Endothelial cell of umbilical vein (primary cell): Measurements from ENCODE around the gene CEP350. TPM values are rescaled to one million over a fixed set of nuclear protein-coding genes. Genes with fewer than 3 reads are reported as not detected.

ENCODE experiments used
- BruUV-seq: library from RNA; stranded (reverse); fragments of 400-500 nt; replicated peaks from 2 replicates; lab custom pipeline; 2021; lab: Mats Ljungman, UMichigan
- CTCF ChIA-PET: fragments of 300-600, 350-600 bp; sonication (Branson Sonifier 250); formaldehyde crosslinking; loops from one replicate; lab custom pipeline; 2021; ENCODE audit warnings: antibody characterized with exemption, inconsistent platforms; lab: Charles Lee
- POLR2A ChIA-PET: fragments of 300-600, 350-600 bp; sonication (Branson Sonifier 250); formaldehyde crosslinking; loops from one replicate; lab custom pipeline; 2021; ENCODE audit warnings: antibody characterized with exemption, inconsistent platforms; lab: Charles Lee
- DNase-seq: peaks from one replicate; pipeline ENCODE4 v3.0.0-alpha.2; 2011; ENCODE audit warnings: low read depth, low spot score
- FAIRE-seq: peaks from 2 replicates; lab custom pipeline; 2011; peaks lifted over from hg19 to GRCh38; lab: Jason Lieb, UNC
- H2AFZ ChIP-seq: 2 replicates; pipeline ENCODE4 v1.6.0; 2012; ENCODE audit warnings: low read depth, low read length, control low read depth, inconsistent platforms
- H3K27ac ChIP-seq: 2 replicates; pipeline ENCODE4 v1.5.1; 2011; ENCODE audit warnings: low read depth, mild to moderate bottlenecking, control low read depth, low read length, moderate library complexity; ENCODE audit not compliant: insufficient read depth
- H3K27me3 ChIP-seq, 2 experiments: 2 replicates each; pipeline versions ENCODE4 v1.6.0 to v1.6.1; 2011; ENCODE audit warnings: low read length in 2 of 2, mixed read lengths in 1 of 2; ENCODE audit not compliant: control insufficient read depth in 2 of 2, insufficient read depth in 2 of 2
- H3K36me3 ChIP-seq, 2 experiments: 2 replicates in 1 of 2; 3 replicates in 1 of 2; pipeline ENCODE4 v1.5.1; 2011; ENCODE audit warnings: low read length in 2 of 2, mild to moderate bottlenecking in 1 of 2, moderate library complexity in 1 of 2; ENCODE audit not compliant: control insufficient read depth in 2 of 2, insufficient read depth in 2 of 2; ENCODE audit errors: extremely low read depth in 1 of 2
- H3K4me1 ChIP-seq: 3 replicates; pipeline ENCODE4 v1.5.1; 2011; ENCODE audit warnings: mild to moderate bottlenecking, low read length; ENCODE audit not compliant: control insufficient read depth, insufficient read depth; ENCODE audit errors: extremely low read depth
- H3K4me2 ChIP-seq: 2 replicates; pipeline ENCODE4 v1.6.1; 2011; ENCODE audit warnings: low read length, control low read depth, mixed read lengths; ENCODE audit not compliant: insufficient read depth
- H3K4me3 ChIP-seq, 3 experiments: fragments of 200-600 bp in 1 of 3; sonication (generic), shearing (Covaris generic) in 1 of 3; replicated peaks in 1 of 3; 2 replicates each; pipeline ENCODE4 v1.5.1; 2011 to 2016; ENCODE audit warnings: control low read depth in 3 of 3, low read length in 3 of 3, mild to moderate bottlenecking in 2 of 3, inconsistent platforms in 1 of 3, low read depth in 1 of 3, moderate library complexity in 1 of 3; ENCODE audit not compliant: insufficient read depth in 1 of 3
- H3K79me2 ChIP-seq: 2 replicates; pipeline ENCODE4 v1.6.0; 2012; ENCODE audit warnings: low read length, inconsistent platforms; ENCODE audit not compliant: control insufficient read depth, insufficient read depth
- H3K9ac ChIP-seq: replicated peaks from 2 replicates; pipeline ENCODE3; 2011; ENCODE audit warnings: low read length, control low read depth; ENCODE audit not compliant: insufficient read depth; ENCODE audit errors: extremely low read depth
- H3K9me1 ChIP-seq: replicated peaks from 3 replicates; pipeline ENCODE4 v1.6.0; 2011; ENCODE audit warnings: mild to moderate bottlenecking, low read length; ENCODE audit not compliant: control insufficient read depth, insufficient read depth; ENCODE audit errors: extremely low read depth
- H3K9me3 ChIP-seq: replicated peaks from 2 replicates; pipeline ENCODE4 v1.5.1; 2012; ENCODE audit warnings: low read length, inconsistent platforms; ENCODE audit not compliant: control insufficient read depth, insufficient read depth
- H4K20me1 ChIP-seq: replicated peaks from 2 replicates; pipeline ENCODE3; 2011; ENCODE audit warnings: mild to moderate bottlenecking, low read length; ENCODE audit not compliant: control insufficient read depth, insufficient read depth; ENCODE audit errors: extremely low read depth
- EZH2 ChIP-seq: IDR thresholded peaks from 2 replicates; pipeline ENCODE4 v1.6.1; 2012; ENCODE audit warnings: borderline replicate concordance, low read depth, mild to moderate bottlenecking, moderate library complexity, low read length, inconsistent platforms; ENCODE audit not compliant: severe bottlenecking
- FOS ChIP-seq: IDR thresholded peaks from 2 replicates; pipeline ENCODE4 v1.6.1; 2011; ENCODE audit warnings: mild to moderate bottlenecking, low read length, moderate library complexity, borderline replicate concordance; ENCODE audit not compliant: insufficient read depth
- GATA2 ChIP-seq: IDR thresholded peaks from 2 replicates; pipeline ENCODE4 v1.7.0; 2011; ENCODE audit warnings: low read depth, mild to moderate bottlenecking, moderate library complexity, mixed read lengths, low read length; ENCODE audit not compliant: insufficient read length, insufficient read depth
- JUN ChIP-seq: IDR thresholded peaks from 2 replicates; pipeline ENCODE4 v1.6.1; 2011; ENCODE audit warnings: borderline replicate concordance, low read depth; ENCODE audit not compliant: insufficient read length, insufficient read depth
- MYC ChIP-seq: IDR thresholded peaks from one replicate; pipeline ENCODE4 v1.6.1; 2011; ENCODE audit warnings: mild to moderate bottlenecking, low read depth, low read length
- POLR2A ChIP-seq: IDR thresholded peaks from 2 replicates; pipeline ENCODE4 v1.6.1; 2012; ENCODE audit warnings: low read depth, mild to moderate bottlenecking, control low read depth, low read length
- POLR2AphosphoS5 ChIP-seq: IDR thresholded peaks from 2 replicates; pipeline ENCODE4 v1.6.1; 2012; ENCODE audit warnings: low read depth, mild to moderate bottlenecking, control low read depth, low read length, moderate library complexity; ENCODE audit not compliant: insufficient read depth
- dilution Hi-C: fragments of 300-500 bp; cut with MboI; formaldehyde crosslinking; loops from one replicate; pipeline ENCODE4 v1.15.0; 2019; ENCODE audit warnings: low sequenced_read_pairs; ENCODE audit not compliant: extremely low pct_ligation_motif_present
- intact Hi-C: fragments of 100-400 bp; cut with micrococcal nuclease; formaldehyde crosslinking; loops from one replicate; pipeline ENCODE4 v1.10.0; 2022
- polyA plus RNA-seq, 4 experiments: library from polyadenylated mRNA; depleted of rRNA in 3 of 4; stranded (reverse) in 3 of 4; unstranded in 1 of 4; fragments of >200 nt; gene quantifications; 2 replicates each; pipeline versions ENCODE4 v1.2.1 to v1.2.3, GENCODE V29; 2011 to 2012; ENCODE audit warnings: missing spikeins in 1 of 4
- total RNA-seq: library from RNA; stranded (reverse); gene quantifications from 2 replicates; pipeline ENCODE4 v1.2.3, GENCODE V29; 2021
- TF ChIP-seq, protein P1 (sequence below): IDR thresholded peaks from 2 replicates; pipeline ENCODE4 v1.6.1; 2011; ENCODE audit not compliant: insufficient read depth, insufficient read length
- TF ChIP-seq, protein P2 (sequence below), 2 donors: IDR thresholded peaks; 1 replicate in 1 of 2; 2 replicates in 1 of 2; pipeline ENCODE4 v1.5.1; 2011; ENCODE audit warnings: low read length in 2 of 2, mild to moderate bottlenecking in 2 of 2, moderate library complexity in 2 of 2, control low read depth in 1 of 2, inconsistent platforms in 1 of 2, low read depth in 1 of 2; ENCODE audit not compliant: insufficient read depth in 1 of 2; ENCODE audit errors: extremely low read depth in 1 of 2

CEP350 gene
- total and polyA plus RNA-seq, 2 donors (not counting 3 experiments of a cell fraction or from before 2014, with no cell fraction given) = 4.8 to 30.1 TPM

DNA sequence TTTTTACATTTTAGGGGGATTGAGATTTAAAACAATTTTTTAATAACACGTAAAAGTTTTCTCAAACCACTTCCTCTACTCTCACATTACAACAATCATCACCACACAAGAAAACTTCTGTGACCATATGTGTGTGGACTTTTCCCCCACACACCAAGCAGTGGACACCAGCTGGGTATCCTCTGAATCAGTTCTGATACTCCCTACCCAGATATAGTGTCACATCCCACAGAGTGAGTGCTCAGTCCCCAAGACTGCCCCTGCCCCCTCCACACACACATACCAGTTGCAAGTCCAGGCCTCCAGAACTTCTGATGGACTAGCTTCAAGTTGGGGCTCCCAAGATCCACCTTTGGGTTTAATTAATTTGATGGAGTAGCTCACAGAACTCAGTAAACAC is 146.8 kb downstream of the CEP350 start:
- Histone ChIP-seq H3K27ac (no peak overlapping the region), H3K9me3 (no peaks in the 10 kb centered on the region), H3K9me1 (no peaks in the 10 kb centered on the region), H3K36me3 (no peaks in the 10 kb centered on the region), H3K4me3 (no peak overlapping the region), H4K20me1 (no peaks in the 10 kb centered on the region), H2AFZ (no peak overlapping the region), H3K4me1 (no peaks in the 10 kb centered on the region), H3K27me3 (no peaks in the 10 kb centered on the region), H3K4me2 (no peak overlapping the region), H3K79me2 (no peaks in the 10 kb centered on the region), H3K9ac (no peak overlapping the region)
- intact Hi-C loops = no loop called here
- CTCF ChIA-PET = interaction anchor here (1.3 to 2.0 kb wide), 9 partner anchors 10 to 234 kb away, joined by 4 to 12 read pairs (median 5); no protein-coding TSS in a partner anchor
- TF ChIP-seq EZH2 = no peak
- no peak for DNase-seq
- POLR2A ChIA-PET = no interaction called here
- no TSS peak for BruUV-seq
- dilution Hi-C loops = no loop called here
- no peak for FAIRE-seq

DNA sequence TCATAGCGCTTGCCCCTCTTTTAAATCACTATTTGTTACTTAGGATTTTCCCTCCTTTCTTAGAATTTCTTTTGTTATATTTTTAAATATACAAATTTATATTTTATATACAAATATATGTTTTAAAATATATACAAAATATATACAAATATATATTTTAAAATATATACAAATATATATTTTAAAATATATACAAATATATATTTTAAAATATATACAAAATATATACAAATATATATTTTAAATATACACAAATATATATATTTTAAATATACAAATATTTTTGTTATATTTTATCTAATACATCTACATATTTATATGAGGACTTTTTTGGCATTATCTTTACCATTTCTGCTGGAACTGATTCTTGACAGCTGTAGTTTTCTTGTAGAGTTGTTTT is 149.2 kb downstream of the CEP350 start:
- H3K9me1 ChIP-seq = no peaks in the 10 kb centered on the region
- no peak for FAIRE-seq
- H3K79me2 ChIP-seq = no peaks in the 10 kb centered on the region
- intact Hi-C loops = no loop called here
- ChIA-PET CTCF (interaction anchor here (2.5 kb wide), 1 partner anchor 65 kb away, joined by 7 read pairs; no protein-coding TSS in a partner anchor), POLR2A (no interaction called here)
- H3K9ac ChIP-seq = no peak overlapping the region
- H3K27me3 ChIP-seq = no peaks in the 10 kb centered on the region
- no peaks in the 10 kb centered on the region for H3K9me3 ChIP-seq
- no peak overlapping the region for H3K27ac ChIP-seq
- no peak for TF ChIP-seq FOS
- TF ChIP-seq, protein P1, sequence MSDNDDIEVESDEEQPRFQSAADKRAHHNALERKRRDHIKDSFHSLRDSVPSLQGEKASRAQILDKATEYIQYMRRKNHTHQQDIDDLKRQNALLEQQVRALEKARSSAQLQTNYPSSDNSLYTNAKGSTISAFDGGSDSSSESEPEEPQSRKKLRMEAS = no peak
- TF ChIP-seq POLR2A = no peak
- TF ChIP-seq POLR2AphosphoS5 = no peak
- TF ChIP-seq, protein P2, sequence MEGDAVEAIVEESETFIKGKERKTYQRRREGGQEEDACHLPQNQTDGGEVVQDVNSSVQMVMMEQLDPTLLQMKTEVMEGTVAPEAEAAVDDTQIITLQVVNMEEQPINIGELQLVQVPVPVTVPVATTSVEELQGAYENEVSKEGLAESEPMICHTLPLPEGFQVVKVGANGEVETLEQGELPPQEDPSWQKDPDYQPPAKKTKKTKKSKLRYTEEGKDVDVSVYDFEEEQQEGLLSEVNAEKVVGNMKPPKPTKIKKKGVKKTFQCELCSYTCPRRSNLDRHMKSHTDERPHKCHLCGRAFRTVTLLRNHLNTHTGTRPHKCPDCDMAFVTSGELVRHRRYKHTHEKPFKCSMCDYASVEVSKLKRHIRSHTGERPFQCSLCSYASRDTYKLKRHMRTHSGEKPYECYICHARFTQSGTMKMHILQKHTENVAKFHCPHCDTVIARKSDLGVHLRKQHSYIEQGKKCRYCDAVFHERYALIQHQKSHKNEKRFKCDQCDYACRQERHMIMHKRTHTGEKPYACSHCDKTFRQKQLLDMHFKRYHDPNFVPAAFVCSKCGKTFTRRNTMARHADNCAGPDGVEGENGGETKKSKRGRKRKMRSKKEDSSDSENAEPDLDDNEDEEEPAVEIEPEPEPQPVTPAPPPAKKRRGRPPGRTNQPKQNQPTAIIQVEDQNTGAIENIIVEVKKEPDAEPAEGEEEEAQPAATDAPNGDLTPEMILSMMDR (IDR thresholded peaks at IDR 0.05; ENCODE audit: extremely low read depth in 1 of 2, insufficient read depth in 1 of 2, low read depth in 1 of 2, low read length in 2 of 2) = no peak
- TF ChIP-seq MYC = no peak
- no peak for TF ChIP-seq JUN
- TF ChIP-seq GATA2 = no peak
- TF ChIP-seq EZH2 = no peak
- BruUV-seq = no TSS peak
- peaks cover 3% of the 10 kb centered on the region for H3K4me1 ChIP-seq
- no peak overlapping the region for H3K4me3 ChIP-seq
- no peak overlapping the region for H3K4me2 ChIP-seq
- H4K20me1 ChIP-seq = no peaks in the 10 kb centered on the region
- H2AFZ ChIP-seq = no peak overlapping the region
- no peaks in the 10 kb centered on the region for H3K36me3 ChIP-seq
- dilution Hi-C loops = no loop called here
- DNase-seq = no peak
